H7 (cell line): ENCODE data around the gene RYR1. TPM values are rescaled to one million over a fixed set of nuclear protein-coding genes. Genes with fewer than 3 reads are reported as not detected.
"Not testable (repeated sequence)": the region's sequence is repeated elsewhere in the genome, so short reads cannot be mapped to it uniquely, and the experiment has no call there.

Source experiments
- DNase-seq: peaks from one replicate; pipeline ENCODE4 v3.0.0; 2012
- H3K27me3 ChIP-seq: 2 replicates; pipeline ENCODE4 v1.6.0; 2011; ENCODE audit warnings: mild to moderate bottlenecking, low read length; ENCODE audit not compliant: control insufficient read depth, insufficient read depth
- H3K36me3 ChIP-seq: replicated peaks from 2 replicates; pipeline ENCODE4 v1.5.1; 2011; ENCODE audit warnings: low read length; ENCODE audit not compliant: control insufficient read depth, insufficient read depth
- H3K4me3 ChIP-seq: 2 replicates; pipeline ENCODE4 v1.5.1; 2011; ENCODE audit warnings: low read depth, mild to moderate bottlenecking, control low read depth, low read length, moderate library complexity; ENCODE audit not compliant: insufficient read depth
- total RNA-seq: library from RNA; depleted of rRNA; stranded (reverse); fragments of >200 nt; shearing (Covaris generic); gene quantifications from 2 replicates; pipeline ENCODE4 v1.2.3, GENCODE V29; 2014

RYR1 gene
- total RNA-seq, 1 experiment from 2014 or later: 17.9 TPM

DNA sequence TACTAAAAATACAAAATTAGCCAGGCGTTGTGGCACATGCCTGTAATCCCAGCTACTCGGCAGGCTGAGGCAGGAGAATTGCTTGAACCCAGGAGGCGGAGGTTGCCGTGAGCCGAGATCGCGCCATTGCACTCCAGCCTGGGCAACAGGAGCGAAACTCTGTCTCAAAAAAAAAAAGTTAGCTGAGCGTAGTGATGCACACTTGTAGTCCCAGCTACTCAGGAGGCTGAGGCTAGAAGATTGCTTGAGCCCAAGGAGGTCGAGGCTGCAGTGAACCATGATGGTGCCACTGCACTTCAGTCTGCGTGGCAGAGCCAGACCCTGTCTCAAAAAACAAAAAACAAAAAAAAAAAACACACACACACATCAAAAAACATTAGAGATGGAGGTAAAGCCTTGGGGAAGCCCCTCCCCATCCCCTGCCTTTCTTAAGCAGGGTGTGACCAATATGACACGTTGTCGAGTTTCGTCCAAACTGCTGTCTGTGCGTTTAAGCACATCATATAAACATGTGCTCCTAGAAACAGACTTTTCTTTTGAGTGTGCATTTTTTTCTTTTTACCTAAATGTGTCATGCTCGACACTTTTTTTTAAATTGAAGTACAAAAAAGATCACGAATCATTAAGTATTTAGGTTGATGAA is 6.3 kb upstream of the RYR1 start:
- not testable (repeated sequence) for H3K36me3 ChIP-seq, DNase-seq, H3K27me3 ChIP-seq, H3K4me3 ChIP-seq

- Histone ChIP-seq H3K27me3 (peaks cover 2% of the 10 kb centered on the region; the same call in 1 of the 2 replicates), H3K4me3 (no peak overlapping the region), H3K36me3 (no peaks in the 10 kb centered on the region)
- DNase-seq: peak; percentile 5
These were observed 4.3 kb upstream of the RYR1 start for GRCh38 chr19:38429055-38429810.

- H3K36me3 ChIP-seq: no peaks in the 10 kb centered on the region
- H3K4me3 ChIP-seq: no peak overlapping the region
- DNase-seq: no peak
- peaks cover 2% of the 10 kb centered on the region; the same call in 1 of the 2 replicates for H3K27me3 ChIP-seq
These were observed 3.7 kb upstream of the RYR1 start for GRCh38 chr19:38429811-38430156.

- no peaks in the 10 kb centered on the region for H3K36me3 ChIP-seq
- DNase-seq: no peak
- peaks cover 2% of the 10 kb centered on the region; the same call in 1 of the 2 replicates for H3K27me3 ChIP-seq
- no peak overlapping the region for H3K4me3 ChIP-seq
These were observed 2.6 kb upstream of the RYR1 start for GRCh38 chr19:38430931-38431330.

- 0 out of 2 replicates have a peak, but pooled peaks cover 1% of the 10 kb centered on the region for H3K36me3 ChIP-seq
- peaks cover 2% of the 10 kb centered on the region; the same call in 1 of the 2 replicates for H3K27me3 ChIP-seq
- DNase-seq: peak; percentile 96
- H3K4me3 ChIP-seq: peak overlapping the region; percentile 59
These were observed 1.1 kb downstream of the RYR1 start for GRCh38 chr19:38434549-38435051.

GRCh38 chr19:38437295-38437694 is 3.8 kb downstream of the RYR1 start:
- peaks cover 2% of the 10 kb centered on the region; the same call in 1 of the 2 replicates for H3K27me3 ChIP-seq
- H3K36me3 ChIP-seq: 0 out of 2 replicates have a peak, but pooled peaks cover 1% of the 10 kb centered on the region
- DNase-seq: no peak
- H3K4me3 ChIP-seq: no peak overlapping the region

- Histone ChIP-seq H3K27me3 (peaks cover 2% of the 10 kb centered on the region; the same call in 1 of the 2 replicates), H3K4me3 (no peak overlapping the region), H3K36me3 (peaks cover 1% of the 10 kb centered on the region; the same call in 1 of the 2 replicates)
- DNase-seq: no peak
These were observed 4.4 kb downstream of the RYR1 start for GRCh38 chr19:38437917-38438316.

GRCh38 chr19:38440592-38440991 is 7.1 kb downstream of the RYR1 start:
- DNase-seq: peak; percentile 63
- Histone ChIP-seq H3K27me3 (no peaks in the 10 kb centered on the region), H3K4me3 (no peak overlapping the region), H3K36me3 (peaks cover 6% of the 10 kb centered on the region)

- H3K36me3 ChIP-seq: peaks cover 10% of the 10 kb centered on the region
- no peak overlapping the region for H3K4me3 ChIP-seq
- no peaks in the 10 kb centered on the region for H3K27me3 ChIP-seq
- peak; percentile 91 for DNase-seq
These were observed 8.3 kb downstream of the RYR1 start for GRCh38 chr19:38441657-38442348.

GRCh38 chr19:38442736-38443135 is 9.2 kb downstream of the RYR1 start:
- Histone ChIP-seq H3K36me3 (peaks cover 10% of the 10 kb centered on the region), H3K27me3 (no peaks in the 10 kb centered on the region)
- DNase-seq: no peak

DNA sequence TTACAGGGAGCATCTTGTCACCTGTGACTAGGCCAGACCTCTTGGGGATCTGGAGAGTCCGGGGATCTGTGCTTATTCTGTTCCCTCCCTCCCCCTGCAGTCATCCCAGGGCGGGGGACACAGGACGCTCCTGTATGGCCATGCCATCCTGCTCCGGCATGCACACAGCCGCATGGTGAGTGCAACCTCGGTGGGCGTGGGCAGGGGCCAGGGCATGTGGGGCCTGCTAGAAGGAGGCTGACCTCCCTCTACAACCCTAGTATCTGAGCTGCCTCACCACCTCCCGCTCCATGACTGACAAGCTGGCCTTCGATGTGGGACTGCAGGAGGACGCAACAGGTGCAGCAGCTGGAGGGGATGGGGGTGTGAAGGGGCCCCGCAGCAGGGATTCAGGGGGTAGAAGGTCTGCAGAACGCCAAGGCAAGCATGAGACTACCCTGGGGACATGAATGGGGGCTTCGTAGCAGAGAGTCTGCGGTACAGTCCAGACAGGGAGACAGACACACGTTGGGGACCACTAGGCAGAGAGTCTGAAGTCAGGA is 10.0 kb downstream of the RYR1 start:
- H3K36me3 ChIP-seq: peaks cover 11% of the 10 kb centered on the region
- DNase-seq: peak; percentile 34
- no peak overlapping the region for H3K4me3 ChIP-seq

More at GRCh38 chr19:38442736-38443135, 9.2 kb downstream of the RYR1 start:
- H3K4me3 ChIP-seq: no peak overlapping the region

DNA sequence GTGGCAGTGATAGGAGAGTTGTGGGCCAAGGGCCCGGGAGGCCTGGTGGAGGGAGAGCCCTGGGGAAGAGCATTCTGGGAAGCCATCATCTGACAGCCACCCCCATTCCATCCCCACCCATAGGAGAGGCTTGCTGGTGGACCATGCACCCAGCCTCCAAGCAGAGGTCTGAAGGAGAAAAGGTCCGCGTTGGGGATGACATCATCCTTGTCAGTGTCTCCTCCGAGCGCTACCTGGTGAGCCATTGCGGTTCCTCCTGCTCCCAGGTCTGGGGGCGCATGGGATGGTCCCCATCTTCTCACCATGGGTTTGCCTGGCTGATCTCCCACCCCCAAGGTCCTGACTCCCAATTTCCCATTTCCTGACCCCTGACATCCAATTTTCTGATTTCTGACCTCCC is 10.5 kb downstream of the RYR1 start:
- Histone ChIP-seq H3K27me3 (no peaks in the 10 kb centered on the region), H3K36me3 (peaks cover 12% of the 10 kb centered on the region), H3K4me3 (no peak overlapping the region)
- DNase-seq: no peak

More for the DNA sequence above, 10.0 kb downstream of the RYR1 start:
- H3K27me3 ChIP-seq: no peaks in the 10 kb centered on the region

GRCh38 chr19:38445362-38445761 is 11.9 kb downstream of the RYR1 start:
- Histone ChIP-seq H3K4me3 (no peak overlapping the region), H3K36me3 (peaks cover 19% of the 10 kb centered on the region), H3K27me3 (no peaks in the 10 kb centered on the region)
- no peak for DNase-seq

DNA sequence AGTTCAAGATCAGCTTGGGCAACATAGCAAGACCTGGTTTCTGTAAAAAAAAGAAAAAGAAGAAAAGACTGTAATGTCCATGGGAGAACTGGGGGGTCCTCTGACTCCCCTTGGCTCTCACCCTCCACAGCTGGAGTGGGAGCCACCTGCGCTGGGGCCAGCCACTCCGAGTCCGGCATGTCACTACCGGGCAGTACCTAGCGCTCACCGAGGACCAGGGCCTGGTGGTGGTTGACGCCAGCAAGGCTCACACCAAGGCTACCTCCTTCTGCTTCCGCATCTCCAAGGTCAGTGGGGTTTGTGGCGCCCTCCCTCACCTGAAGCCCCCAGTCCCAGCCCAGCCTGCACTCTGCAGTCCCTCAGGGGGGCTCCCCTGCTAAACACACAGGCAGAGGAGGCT is 14.7 kb downstream of the RYR1 start:
- H3K27me3 ChIP-seq: peaks cover 1% of the 10 kb centered on the region; the same call in 1 of the 2 replicates
- no peak for DNase-seq
- no peak overlapping the region for H3K4me3 ChIP-seq
- peaks cover 22% of the 10 kb centered on the region for H3K36me3 ChIP-seq
